COR-L47 (cell line): Measurements from ENCODE around the gene GRIK4.
"Not testable (repeated sequence)": the region's sequence is repeated elsewhere in the genome, so short reads cannot be mapped to it uniquely, and the experiment has no call there.

ENCODE experiments used
- DNase-seq: peaks from one replicate; lab custom pipeline; 2025; lab: John Stamatoyannopoulos, UW

Gene GRIK4

DNA sequence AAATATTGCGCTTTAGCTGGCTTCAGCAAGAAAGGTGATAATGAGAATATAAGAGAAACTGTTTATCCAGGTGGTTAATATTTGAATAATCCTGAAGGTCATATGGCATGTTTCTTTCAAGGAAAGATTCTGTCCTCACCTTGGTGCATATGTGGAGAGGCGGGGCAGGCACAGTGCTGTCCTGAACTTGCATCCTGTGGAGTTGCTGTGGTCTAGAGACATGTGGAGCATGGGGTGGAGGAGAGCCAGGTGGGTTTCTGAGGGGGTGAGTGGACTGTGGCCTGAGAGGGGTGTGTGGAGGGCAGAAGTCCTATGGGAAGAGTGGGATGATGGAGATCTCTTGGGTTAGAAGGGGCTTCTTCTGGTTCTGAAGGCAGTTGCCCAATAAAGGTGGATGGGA is 65.5 kb downstream of the GRIK4 start:
- DNase-seq: no peak

DNA sequence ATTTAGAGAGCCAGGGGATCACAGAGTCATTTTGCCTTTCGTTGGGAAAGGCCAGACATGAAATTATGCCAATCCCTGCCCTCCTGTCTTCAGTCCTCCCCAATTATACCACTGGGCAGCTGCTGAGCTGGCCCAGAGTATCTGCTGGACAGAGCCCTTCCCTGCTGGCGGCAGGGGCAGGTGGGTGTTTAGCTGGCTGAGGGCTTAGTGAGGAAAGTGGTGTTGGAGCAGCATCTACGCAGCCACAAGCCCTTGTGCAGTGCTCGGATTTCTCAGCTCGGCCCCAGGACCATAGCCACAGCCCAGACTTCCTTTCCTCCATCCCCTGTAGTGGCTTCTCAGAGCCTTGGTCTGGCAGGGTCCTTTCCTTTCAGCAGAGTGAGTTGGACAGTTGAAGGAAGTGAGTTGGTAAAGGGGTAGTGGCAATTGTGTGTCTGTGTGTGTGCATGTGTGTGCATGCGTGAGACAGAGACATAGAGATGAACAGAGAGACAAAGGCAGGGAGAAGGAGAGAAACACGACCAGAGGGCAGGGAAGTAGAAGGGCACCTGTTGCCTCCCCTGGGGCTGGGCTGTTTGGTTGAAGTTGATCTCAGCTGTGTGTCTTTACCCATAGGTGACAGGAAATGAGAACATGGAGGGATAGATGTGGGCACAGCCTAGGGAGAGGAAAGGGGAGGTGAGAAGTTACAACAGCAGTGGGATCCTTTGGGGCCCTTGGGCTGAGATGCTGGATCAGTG is 66.2 kb downstream of the GRIK4 start:
- no peak for DNase-seq

DNA sequence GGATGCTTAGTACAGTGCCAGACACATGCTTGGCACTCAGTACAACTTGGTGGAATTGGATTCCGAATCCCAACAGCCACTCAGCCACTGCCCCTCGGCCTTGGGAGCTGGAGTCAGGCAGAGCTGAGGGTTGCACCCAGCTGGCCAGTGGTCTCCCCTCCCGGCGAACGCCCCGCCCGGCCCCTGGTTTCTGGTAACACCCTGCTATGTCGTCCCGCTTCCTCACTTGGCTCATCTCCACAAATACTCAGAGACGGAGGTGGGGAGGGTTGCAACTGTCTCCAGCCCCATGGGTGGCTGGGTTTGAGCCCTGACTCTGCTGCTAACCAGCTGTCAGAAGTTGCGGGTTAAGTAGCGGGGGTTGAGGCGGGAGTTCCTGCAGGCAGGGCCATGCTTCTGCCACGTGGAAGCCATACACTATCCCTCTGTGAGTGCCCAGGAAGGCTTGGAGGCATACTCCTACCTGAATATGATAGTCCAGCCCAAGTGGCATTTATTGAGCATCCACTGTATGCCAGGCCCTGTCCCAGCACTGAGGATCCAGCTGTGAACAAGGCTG is 67.1 kb downstream of the GRIK4 start:
- DNase-seq: no peak

DNA sequence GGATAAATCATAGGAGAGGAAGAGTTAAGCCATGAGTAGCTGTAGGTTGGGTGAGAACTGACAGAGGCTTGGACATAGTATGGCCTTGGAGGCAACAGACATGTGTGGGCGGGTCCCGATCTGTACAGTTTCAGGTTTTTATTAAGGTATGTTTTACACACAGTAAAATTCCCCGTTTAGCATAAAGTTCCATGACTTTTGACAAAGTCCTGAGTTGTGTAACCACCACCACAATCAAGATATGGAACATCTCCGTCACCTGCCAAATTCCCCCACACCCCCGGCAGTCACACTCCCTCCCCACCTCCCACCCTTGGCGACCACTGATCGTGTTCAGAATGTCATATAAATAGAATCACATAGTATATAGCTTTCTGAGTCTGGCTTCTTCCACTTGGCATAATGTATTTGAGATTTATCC is 68.1 kb downstream of the GRIK4 start:
- no peak for DNase-seq

DNA sequence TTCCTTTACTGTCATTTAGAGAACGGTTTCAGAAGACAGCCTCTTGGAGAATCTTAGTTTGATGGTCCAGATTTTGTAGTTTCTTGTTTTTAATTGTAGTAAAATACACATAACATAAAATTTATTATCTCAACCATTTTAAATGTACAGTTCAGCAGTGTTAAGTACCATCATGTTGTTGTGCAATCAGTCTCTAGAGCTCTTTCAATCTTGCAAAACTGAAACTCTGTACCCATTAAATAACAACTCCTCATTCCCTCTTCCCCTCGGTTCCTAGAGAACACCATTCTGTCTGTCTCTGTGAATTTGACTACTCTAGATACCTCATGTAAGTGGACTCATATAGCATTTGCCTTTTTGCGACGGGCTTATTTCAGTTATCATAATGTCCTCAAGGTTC is 69.8 kb downstream of the GRIK4 start:
- DNase-seq: no peak

DNA sequence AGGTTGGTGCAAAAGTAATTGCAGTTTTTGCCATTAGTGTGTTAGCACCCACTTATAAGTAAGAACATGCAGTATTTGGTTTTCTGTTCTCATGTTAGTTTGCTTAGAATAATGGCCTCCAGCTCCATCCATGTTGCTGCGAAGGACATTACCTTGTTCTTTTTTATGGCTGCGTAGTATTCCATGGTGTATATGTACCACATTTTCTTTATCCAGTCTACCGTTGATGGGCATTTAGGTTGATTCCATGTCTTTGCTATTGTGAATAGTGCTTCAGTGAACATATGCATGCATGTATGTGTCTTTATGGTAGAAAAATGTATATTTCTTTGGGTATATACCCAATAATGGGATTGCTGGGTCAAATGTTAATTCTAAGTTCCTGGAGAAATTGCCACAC is 71.0 kb downstream of the GRIK4 start:
- DNase-seq: not testable (repeated sequence)

DNA sequence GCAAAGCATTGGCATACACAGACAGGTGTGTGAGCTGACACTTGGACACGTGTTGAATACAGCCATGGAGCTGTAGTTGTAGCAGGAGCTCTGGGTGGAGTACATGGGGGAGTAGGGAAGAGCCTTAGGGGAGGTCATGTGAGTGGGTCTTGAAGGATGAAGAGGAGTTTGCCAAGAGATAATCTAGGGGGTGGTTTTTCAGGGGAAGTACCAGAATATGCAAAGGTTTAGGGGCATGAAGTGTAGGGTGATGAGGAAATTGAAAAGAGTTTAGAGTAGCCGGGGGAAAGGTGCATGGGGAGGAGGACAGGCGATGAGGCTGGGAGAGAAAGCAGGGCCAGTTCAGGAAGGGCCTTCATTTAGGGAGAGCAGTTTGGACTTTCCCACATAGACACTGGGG is 74.5 kb downstream of the GRIK4 start:
- no peak for DNase-seq

DNA sequence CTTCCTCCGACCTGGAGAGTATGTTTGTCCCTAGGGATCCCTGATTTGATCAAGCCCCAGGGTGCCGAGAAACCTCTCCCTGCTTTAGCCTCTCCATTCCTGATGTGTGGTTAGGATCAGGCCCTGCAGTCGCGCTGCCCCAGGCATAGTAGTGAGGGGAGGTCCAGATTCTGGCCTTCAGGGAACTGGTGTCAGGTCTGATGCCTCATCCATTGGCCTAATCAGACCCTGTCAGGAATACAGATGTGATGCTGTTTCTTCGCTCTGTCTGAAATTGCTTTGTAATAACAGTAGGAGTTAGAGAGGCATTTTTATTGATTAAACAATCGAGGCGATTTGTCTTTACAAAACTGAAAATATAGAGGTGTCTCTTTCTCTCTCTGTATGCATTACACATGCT is 75.2 kb downstream of the GRIK4 start:
- DNase-seq: no peak

DNA sequence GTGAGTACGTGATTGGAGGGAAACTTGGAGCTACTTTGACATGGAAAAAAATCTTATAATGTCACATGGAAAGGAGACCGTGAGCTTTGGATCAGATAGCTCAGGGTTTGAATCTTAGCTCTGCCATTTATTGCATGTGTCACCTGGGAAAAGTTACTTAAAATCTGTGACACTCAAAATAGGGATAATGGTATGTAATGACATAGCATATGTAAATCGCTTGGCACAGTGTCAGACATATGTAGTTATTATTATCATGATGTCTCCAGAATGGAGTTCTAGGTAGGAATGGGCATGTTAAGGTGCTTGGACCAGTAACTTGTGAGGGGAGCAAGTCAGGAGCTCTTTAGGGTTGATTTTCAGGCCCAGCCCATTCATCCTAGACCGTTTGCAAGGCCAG is 75.8 kb downstream of the GRIK4 start:
- no peak for DNase-seq

DNA sequence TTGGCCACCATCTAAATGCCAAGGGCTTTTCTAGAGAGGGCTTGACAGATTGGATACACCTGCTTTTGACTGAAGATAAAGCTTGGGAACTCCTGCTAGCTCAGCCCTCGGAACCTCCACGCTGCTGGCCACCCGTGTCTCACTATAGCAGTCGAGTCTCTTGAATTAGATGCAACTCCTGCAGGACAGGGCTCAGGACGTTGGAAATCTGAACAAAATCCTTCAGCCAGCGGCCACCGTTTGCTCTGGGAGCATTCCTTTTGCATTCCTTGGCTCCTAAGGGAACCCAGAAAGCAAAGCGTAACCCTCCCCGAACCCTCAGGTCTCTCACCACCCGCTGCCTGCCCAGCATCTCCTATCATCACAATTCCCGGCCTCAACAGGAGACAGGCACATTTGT is 77.8 kb downstream of the GRIK4 start:
- DNase-seq: no peak

DNA sequence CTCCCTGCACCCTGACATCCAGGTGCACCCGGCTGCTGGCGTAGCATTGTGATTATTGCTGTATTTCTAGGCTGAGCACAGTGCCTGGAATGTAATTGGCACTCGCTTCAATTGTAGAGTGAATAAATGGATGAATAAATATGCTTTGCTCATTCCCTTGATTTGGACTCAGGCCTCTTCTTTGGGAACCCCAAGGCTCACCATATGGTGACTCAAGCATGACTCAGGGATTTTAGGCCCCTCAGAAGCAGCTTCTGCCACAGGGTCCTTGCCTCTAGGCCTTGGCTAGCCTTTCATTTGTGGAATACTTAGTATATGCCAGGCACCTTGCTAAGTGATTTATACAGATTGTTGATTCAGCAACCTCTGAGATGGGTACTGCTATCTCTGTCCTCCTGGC is 78.9 kb downstream of the GRIK4 start:
- DNase-seq: no peak

DNA sequence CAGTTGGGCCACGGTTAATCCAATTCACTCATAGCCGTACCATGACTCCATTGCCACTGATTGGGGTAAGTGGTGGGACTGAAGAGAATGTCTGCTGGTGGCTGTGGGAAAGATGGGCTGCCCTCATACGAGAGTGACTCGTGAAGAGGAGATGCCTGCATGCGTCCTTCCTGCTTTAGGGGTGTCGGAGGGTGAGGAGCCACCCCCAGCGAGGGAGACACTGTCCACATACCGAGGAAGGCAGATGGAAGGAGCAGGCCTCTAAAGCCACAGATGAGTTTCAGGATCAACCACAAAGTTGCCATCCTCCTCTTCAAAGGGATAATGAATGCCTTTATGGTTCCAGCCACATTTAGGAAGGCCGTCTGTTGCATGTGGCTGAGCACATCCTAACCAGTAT is 83.2 kb downstream of the GRIK4 start:
- DNase-seq: no peak

DNA sequence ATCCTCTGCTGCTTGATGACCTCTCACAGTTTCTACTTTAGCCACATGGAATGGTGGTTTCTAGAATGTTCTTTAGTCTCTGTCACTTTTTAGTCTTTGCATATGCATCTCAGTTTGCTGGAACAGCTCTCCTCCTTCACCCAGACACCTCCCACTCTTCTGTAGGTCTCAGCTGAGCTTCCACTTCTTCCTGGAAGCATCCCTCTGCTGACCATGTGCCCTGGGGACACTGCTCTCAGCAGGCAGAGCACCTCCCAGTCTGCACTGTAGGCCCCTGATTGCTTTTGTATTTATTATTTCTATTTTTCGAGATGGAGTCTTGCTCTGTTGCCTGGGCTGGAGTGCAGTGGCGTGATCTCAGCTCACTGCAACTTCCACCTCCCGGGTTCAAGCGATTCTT is 84.0 kb downstream of the GRIK4 start:
- no peak for DNase-seq

DNA sequence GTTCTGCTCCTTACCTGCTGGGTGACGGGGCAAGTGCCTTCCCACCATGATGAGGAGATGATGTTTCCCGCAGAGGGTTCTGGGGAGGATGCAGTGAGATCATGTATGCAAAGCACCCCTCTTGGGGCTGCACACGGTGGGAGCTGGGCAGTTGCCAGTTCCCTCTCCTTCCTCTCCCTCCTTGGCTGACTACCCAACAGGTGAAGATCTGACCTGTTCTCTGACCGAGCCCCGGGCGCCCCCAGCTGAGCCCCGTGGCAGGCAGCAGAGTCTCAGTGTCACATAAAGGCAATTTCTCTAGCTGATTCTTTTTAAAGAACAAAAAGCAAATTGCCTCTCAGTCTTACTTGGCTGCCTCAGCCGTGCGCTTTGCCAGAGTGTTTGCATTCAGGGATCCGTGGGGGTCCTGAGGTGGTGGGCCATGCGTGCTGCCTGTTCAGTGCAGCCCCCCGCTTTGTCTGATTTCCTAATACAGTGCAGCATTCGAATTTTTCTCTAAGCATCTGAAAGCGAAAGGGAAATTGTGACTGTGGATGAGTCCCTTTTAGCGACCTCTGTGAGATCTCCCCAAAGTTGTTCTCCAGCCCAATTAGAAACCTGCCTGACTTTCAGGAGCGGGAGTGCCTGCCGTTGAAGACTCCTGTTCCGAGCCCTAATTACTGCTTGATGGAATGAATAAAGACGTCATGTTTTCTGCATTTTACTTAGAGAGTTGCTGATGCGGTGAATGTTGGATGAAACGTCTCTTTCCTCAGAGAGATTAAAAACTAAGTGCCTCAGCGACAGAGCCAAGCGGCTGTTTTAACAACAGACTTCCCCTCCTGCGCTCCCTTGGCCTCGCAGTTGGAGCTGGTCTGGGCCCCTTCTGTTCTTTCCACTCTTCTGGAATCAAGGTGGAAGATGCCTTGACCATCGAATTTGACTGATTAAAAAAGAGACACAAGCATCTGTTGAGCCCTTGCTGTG is 86.0 kb downstream of the GRIK4 start:
- DNase-seq: no peak

DNA sequence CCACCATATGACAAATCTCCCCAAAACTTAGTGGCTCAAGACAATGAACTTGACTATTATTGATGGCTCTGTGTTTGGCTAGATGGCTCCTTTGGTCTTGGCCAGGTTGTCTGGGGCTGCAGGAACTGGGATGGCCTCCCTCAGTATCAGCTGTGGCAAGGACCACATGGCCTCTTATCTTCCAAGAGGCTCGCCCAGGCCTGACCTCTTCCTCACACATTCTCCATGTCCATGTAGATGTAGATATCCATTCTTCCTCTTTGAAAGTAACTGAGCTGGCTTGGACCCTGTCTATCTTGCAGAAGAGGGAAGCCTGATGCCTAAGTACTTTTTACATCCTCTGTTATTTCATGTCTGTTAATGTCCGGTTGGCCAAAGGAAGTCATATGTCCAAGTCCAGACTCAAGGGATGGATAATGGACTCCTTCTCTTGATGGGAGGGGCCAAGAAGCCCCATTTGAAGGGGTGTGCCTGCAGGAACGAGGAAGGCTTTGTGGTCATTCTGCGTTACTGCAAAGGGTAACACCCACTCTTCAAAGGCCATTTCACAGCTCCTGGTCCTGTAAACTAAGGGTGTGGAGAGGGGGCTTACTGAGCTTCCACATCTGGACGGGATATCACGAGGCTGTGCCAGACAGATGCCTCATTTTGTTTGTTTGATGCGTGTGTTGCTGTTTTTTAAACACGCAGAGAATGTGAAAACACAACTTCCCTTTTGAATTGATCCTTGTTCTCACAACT is 87.1 kb downstream of the GRIK4 start:
- DNase-seq: no peak

DNA sequence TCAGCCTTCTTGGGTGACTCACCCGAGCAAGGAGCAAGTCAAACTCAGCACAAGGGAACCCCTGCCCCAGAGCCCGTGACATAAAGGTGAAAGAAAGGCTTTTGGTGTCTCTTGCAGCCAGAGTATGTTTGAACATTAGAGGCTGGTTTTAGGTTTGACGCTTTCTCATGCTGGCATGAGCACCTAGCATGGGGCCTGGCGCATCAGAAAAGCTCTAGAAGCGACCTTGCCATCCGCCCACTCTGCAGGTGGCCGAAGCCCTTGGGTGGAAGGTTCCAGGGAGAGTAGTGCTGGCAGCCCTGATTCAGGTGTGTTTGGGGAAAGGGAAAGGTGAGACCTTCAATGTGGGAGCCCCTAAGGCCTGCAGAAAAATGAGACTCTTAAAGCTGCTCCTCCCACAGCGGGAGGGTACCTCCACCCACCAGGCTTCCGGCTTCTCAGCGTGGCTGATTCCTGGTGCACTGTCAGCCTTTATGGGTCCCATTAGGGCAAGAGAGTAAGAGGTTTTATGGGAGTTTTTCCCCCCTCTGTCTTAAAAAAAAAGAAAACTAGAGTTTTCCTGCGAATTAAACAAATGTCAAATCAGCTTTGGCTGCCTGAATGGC is 88.4 kb downstream of the GRIK4 start:
- DNase-seq: no peak

DNA sequence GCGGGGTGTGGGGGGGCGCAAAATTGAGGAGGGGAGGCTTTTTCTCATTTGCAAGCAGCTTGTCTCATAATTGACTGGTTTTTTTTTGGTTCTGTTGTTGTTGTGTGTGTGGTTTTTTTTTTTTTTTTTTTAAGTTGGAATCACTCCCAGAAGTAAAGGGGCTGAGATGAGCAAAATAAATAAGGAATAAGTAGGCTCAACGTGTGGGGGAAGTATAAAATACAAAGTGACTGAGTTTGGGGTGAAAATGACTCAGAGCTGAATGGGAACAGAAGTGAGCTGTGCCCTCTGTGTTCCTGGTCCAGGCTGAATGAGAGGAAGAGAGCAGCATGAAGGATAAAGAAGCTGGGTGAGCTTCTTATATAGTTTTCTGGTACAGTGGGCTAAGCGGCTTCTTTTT is 90.0 kb downstream of the GRIK4 start:
- no peak for DNase-seq

DNA sequence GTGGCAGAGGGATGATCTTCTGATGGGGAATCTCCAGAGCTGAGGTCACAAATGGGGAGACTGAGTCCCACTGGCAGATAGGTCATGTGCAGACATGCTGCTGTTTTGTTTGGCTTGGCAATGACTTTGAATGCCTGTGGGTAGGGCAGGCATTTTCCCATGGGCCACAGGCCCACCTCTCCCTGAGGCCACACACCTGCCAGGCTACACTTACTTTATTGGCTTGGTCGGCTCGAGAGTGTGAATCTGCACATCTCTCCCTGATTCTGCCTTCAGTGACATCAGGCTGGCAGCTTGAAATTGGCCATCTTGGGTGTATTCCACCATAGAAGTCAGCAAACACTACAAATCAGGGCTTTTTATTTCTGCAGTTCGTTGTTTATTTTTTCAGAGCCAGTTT is 91.5 kb downstream of the GRIK4 start:
- no peak for DNase-seq

DNA sequence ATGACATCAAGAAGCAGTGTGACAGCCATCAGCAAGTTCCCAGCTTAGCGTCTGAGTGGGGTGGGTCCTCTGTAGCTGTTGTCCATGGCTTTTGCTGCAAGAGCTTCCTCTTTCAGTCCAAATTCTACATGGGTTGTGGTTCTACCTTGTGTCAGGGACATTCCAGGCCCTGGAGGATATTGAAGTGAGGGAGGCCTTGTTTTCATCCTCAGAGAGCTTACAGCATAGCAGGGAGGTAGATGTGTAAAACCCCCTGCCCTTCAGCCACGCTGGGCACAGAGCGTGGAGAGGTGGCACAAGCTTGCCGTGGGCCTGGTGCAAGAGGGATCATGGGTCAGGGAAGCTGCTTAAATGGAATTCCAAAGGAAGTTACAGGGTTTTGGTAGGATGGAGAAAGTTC is 93.9 kb downstream of the GRIK4 start:
- DNase-seq: no peak

DNA sequence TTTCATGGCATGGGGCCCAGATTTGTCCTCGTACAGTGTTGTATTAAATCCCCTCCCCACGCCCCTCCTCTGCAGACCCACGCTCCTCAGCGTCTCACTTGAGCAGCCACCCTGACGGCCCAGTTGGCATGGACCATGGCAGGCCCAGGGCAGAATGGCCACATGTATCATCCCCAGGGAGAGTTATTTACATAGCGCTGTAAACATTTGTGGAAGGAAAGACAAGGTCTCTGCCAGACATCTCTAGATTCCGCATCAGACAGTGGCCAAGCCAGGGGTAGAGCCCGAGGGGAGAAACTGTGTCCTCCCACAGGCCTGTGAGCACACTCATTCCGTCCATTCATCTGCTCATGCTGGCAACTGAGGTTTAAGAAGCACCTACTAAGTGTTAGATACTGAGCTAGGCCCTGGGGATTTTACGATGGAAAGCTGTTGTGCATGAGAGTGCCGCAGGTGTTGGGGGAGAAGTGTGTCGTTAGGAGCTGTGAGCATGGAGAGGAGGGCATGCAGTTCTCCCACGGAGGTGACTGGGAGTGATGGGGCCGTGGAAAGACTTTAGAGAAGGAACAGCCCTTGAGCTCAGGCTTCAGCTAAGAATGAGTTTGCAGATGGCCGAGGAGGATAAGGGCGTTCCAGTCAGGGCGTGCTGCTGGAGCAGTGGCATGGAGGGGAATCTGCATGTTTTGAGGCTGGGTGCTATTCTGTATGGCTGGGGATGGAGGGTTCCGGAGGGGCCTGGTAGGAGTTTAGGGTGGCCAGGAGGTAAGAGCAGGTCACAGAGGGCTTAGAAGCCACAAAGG is 94.9 kb downstream of the GRIK4 start:
- no peak for DNase-seq

DNA sequence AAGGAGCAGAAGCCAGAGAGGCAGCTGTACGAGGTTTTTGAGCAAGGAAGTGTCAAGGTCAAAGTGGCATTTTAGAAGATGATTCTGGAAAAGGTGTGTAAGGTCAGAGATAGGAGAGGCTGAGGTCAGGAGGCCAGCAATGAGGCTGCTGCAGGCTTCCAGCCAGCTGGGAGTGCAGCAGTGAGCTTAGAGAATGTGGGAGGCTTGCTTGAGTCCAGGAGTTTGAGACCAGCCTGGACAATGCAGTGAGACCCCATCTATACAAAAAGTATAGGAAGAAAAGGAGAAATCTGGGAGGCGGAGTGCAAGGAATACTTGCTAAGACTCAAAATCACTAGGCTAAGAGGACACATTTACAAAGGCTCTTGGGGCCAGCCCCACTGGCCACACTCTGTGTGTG is 96.5 kb downstream of the GRIK4 start:
- no peak for DNase-seq
